KMS-11 (cell line): ENCODE measurements around the gene GJA5.

Experiments
- H2AFZ ChIP-seq: fragments of 200-600 bp; sonication (generic); 2 replicates; pipeline ENCODE4 v1.6.1; 2016; ENCODE audit warnings: antibody characterized with exemption, mixed run types, low read depth
- H3K27ac ChIP-seq: fragments of 200-600 bp; sonication (generic); 2 replicates; pipeline ENCODE4 v1.6.1; 2016; ENCODE audit warnings: mild to moderate bottlenecking, mixed run types
- H3K27me3 ChIP-seq: fragments of 200-600 bp; sonication (generic); 2 replicates; pipeline ENCODE4 v1.6.1; 2017; ENCODE audit warnings: mild to moderate bottlenecking, low read depth, mixed run types, moderate library complexity; ENCODE audit not compliant: insufficient read depth
- H3K36me3 ChIP-seq: fragments of 200-600 bp; sonication (generic); 2 replicates; pipeline ENCODE4 v1.6.1; 2017; ENCODE audit warnings: mild to moderate bottlenecking, mixed run types; ENCODE audit not compliant: insufficient read depth
- H3K4me1 ChIP-seq: fragments of 200-600 bp; sonication (generic); 2 replicates; pipeline ENCODE4 v1.6.1; 2016; ENCODE audit warnings: mild to moderate bottlenecking, low read depth, mixed run types; ENCODE audit not compliant: poor library complexity, severe bottlenecking
- H3K4me2 ChIP-seq: fragments of 200-600 bp; sonication (generic); 2 replicates; pipeline ENCODE4 v1.7.0; 2016; ENCODE audit warnings: mild to moderate bottlenecking, mixed run types
- H3K4me3 ChIP-seq: fragments of 200-600 bp; sonication (generic); IDR thresholded peaks from 2 replicates; pipeline ENCODE4 v1.6.1; 2017; ENCODE audit warnings: low read depth, low read length, mixed read lengths; ENCODE audit not compliant: insufficient read depth
- H3K79me2 ChIP-seq: fragments of 200-600 bp; sonication (generic); 2 replicates; pipeline ENCODE4 v1.6.1; 2016; ENCODE audit warnings: low read depth, mixed run types; ENCODE audit not compliant: insufficient read depth
- H3K9ac ChIP-seq: fragments of 200-600 bp; sonication (generic); 2 replicates; pipeline ENCODE4 v1.6.1; 2016; ENCODE audit warnings: mild to moderate bottlenecking, mixed run types
- H4K20me1 ChIP-seq: fragments of 200-600 bp; sonication (generic); 2 replicates; pipeline ENCODE4 v1.6.1; 2016; ENCODE audit warnings: mild to moderate bottlenecking, mixed run types; ENCODE audit not compliant: insufficient read depth
- CTCF ChIP-seq: fragments of 200-600 bp; sonication (generic); conservative IDR thresholded peaks from 2 replicates; pipeline ENCODE4 v1.6.1; 2017; ENCODE audit warnings: low read depth, mild to moderate bottlenecking, antibody characterized with exemption, low read length, moderate library complexity, mixed read lengths

GJA5 gene

GRCh38 chr1:147750618-147751217, 9.7 kb downstream of the GJA5 start:
- Histone ChIP-seq H4K20me1 (no peaks in the 10 kb centered on the region), H3K4me2 (no peak overlapping the region), H3K27me3 (no peaks in the 10 kb centered on the region), H3K4me3 (no peak overlapping the region), H3K36me3 (no peaks in the 10 kb centered on the region), H3K27ac (no peak overlapping the region), H3K4me1 (no peaks in the 10 kb centered on the region), H3K9ac (no peak overlapping the region), H3K79me2 (no peaks in the 10 kb centered on the region), H2AFZ (no peak overlapping the region)
- TF ChIP-seq CTCF: no peak

GRCh38 chr1:147749792-147750191, 10.6 kb downstream of the GJA5 start:
- H3K27ac ChIP-seq: no peak overlapping the region
- H3K4me3 ChIP-seq: no peak overlapping the region
- no peaks in the 10 kb centered on the region for H3K27me3 ChIP-seq
- H3K79me2 ChIP-seq: no peaks in the 10 kb centered on the region
- no peaks in the 10 kb centered on the region for H3K4me1 ChIP-seq
- H3K4me2 ChIP-seq: no peak overlapping the region
- no peak overlapping the region for H2AFZ ChIP-seq
- no peak for TF ChIP-seq CTCF
- no peaks in the 10 kb centered on the region for H3K36me3 ChIP-seq
- no peak overlapping the region for H3K9ac ChIP-seq
- no peaks in the 10 kb centered on the region for H4K20me1 ChIP-seq

- H3K4me1 ChIP-seq: peaks cover 4% of the 10 kb centered on the region
- no peak overlapping the region for H3K4me2 ChIP-seq
- no peak overlapping the region for H2AFZ ChIP-seq
- no peak overlapping the region for H3K9ac ChIP-seq
- H3K4me3 ChIP-seq: no peak overlapping the region
- no peaks in the 10 kb centered on the region for H3K79me2 ChIP-seq
- H3K27ac ChIP-seq: no peak overlapping the region
- no peak for TF ChIP-seq CTCF
- H3K27me3 ChIP-seq: no peaks in the 10 kb centered on the region
- H4K20me1 ChIP-seq: no peaks in the 10 kb centered on the region
- H3K36me3 ChIP-seq: no peaks in the 10 kb centered on the region
Observed at GRCh38 chr1:147748676-147749350, 11.6 kb downstream of the GJA5 start.

GRCh38 chr1:147747966-147748365, 12.4 kb downstream of the GJA5 start:
- no peaks in the 10 kb centered on the region for H3K27me3 ChIP-seq
- no peak overlapping the region for H3K9ac ChIP-seq
- H3K4me1 ChIP-seq: peaks cover 10% of the 10 kb centered on the region
- H3K27ac ChIP-seq: no peak overlapping the region
- no peaks in the 10 kb centered on the region for H4K20me1 ChIP-seq
- TF ChIP-seq CTCF: no peak
- no peaks in the 10 kb centered on the region for H3K36me3 ChIP-seq
- H3K4me3 ChIP-seq: no peak overlapping the region
- no peaks in the 10 kb centered on the region for H3K79me2 ChIP-seq
- no peak overlapping the region for H3K4me2 ChIP-seq
- H2AFZ ChIP-seq: no peak overlapping the region
